ENCODE data around the gene UBASH3A. TPM values are rescaled to one million over a fixed set of nuclear protein-coding genes. Genes with fewer than 3 reads are reported as not detected.

The UBASH3A gene
- total RNA-seq, 1 donor from 2014 or later = not detected

GRCh38 chr21:42387843-42388340 lies 15.8 kb upstream of the UBASH3A start:
- no peak overlapping the region for H3K27ac Mint-ChIP-seq
- no peaks in the 10 kb centered on the region for H3K36me3 Mint-ChIP-seq
- no peaks in the 10 kb centered on the region for H3K9me3 Mint-ChIP-seq
- H3K27me3 Mint-ChIP-seq (ENCODE audit: low read depth) = peaks cover 21% of the 10 kb centered on the region
- no peak for DNase-seq (ENCODE audit: low spot score in 2 of 2, unreplicated experiment in 2 of 2)
- H3K4me1 Mint-ChIP-seq = peaks cover 9% of the 10 kb centered on the region
- TF ChIP-seq CTCF (IDR thresholded peaks at IDR 0.05; ENCODE audit: unreplicated experiment) = no peak
- H3K4me3 Mint-ChIP-seq = no peak overlapping the region

- Mint-ChIP-seq H3K4me3 (no peak overlapping the region), H3K4me1 (peaks cover 9% of the 10 kb centered on the region), H3K36me3 (no peaks in the 10 kb centered on the region), H3K27me3 (ENCODE audit: low read depth) (peaks cover 19% of the 10 kb centered on the region), H3K27ac (no peak overlapping the region), H3K9me3 (no peaks in the 10 kb centered on the region)
- no peak for DNase-seq (ENCODE audit: low spot score in 2 of 2, unreplicated experiment in 2 of 2)
- no peak for TF ChIP-seq CTCF (IDR thresholded peaks at IDR 0.05; ENCODE audit: unreplicated experiment)
Measured at GRCh38 chr21:42388740-42389448, 14.8 kb upstream of the UBASH3A start.

- H3K4me3 Mint-ChIP-seq = no peak overlapping the region
- peaks cover 9% of the 10 kb centered on the region for H3K4me1 Mint-ChIP-seq
- no peak overlapping the region for H3K27ac Mint-ChIP-seq
- no peak for DNase-seq (ENCODE audit: low spot score in 2 of 2, unreplicated experiment in 2 of 2)
- TF ChIP-seq CTCF (IDR thresholded peaks at IDR 0.05; ENCODE audit: unreplicated experiment) = no peak
- peaks cover 15% of the 10 kb centered on the region for H3K27me3 Mint-ChIP-seq (ENCODE audit: low read depth)
- no peaks in the 10 kb centered on the region for H3K9me3 Mint-ChIP-seq
- H3K36me3 Mint-ChIP-seq = no peaks in the 10 kb centered on the region
Measured at GRCh38 chr21:42389449-42389835, 14.3 kb upstream of the UBASH3A start.

- Mint-ChIP-seq H3K9me3 (no peaks in the 10 kb centered on the region), H3K4me1 (peaks cover 9% of the 10 kb centered on the region), H3K27me3 (ENCODE audit: low read depth) (peaks cover 12% of the 10 kb centered on the region), H3K27ac (no peak overlapping the region), H3K4me3 (no peak overlapping the region), H3K36me3 (no peaks in the 10 kb centered on the region)
- no peak for DNase-seq (ENCODE audit: low spot score in 2 of 2, unreplicated experiment in 2 of 2)
- TF ChIP-seq CTCF (IDR thresholded peaks at IDR 0.05; ENCODE audit: unreplicated experiment) = no peak
Measured at GRCh38 chr21:42390193-42390592, 13.5 kb upstream of the UBASH3A start.

- H3K9me3 Mint-ChIP-seq = no peaks in the 10 kb centered on the region
- H3K27ac Mint-ChIP-seq = no peak overlapping the region
- no peak for DNase-seq (ENCODE audit: low spot score in 2 of 2, unreplicated experiment in 2 of 2)
- H3K36me3 Mint-ChIP-seq = no peaks in the 10 kb centered on the region
- H3K4me3 Mint-ChIP-seq = no peak overlapping the region
- H3K27me3 Mint-ChIP-seq (ENCODE audit: low read depth) = peaks cover 10% of the 10 kb centered on the region
- TF ChIP-seq CTCF (IDR thresholded peaks at IDR 0.05; ENCODE audit: unreplicated experiment) = no peak
- peaks cover 9% of the 10 kb centered on the region for H3K4me1 Mint-ChIP-seq
Measured at GRCh38 chr21:42390696-42391095, 13.0 kb upstream of the UBASH3A start.
